A673 (cell line): ENCODE data around the gene NPC2.

Source experiments
- CTCF ChIP-seq: fragments of 300-800, 200-600 bp; sonication (generic); conservative IDR thresholded peaks from 2 replicates; pipeline ENCODE4 v1.5.1; 2017; ENCODE audit warnings: low read depth, mild to moderate bottlenecking, antibody characterized with exemption, low read length, moderate library complexity, mixed read lengths
- EZH2 ChIP-seq: fragments of 200-600 bp; sonication (generic); IDR thresholded peaks from 2 replicates; pipeline ENCODE4 v1.6.1; 2017; ENCODE audit warnings: borderline replicate concordance, low read depth, mild to moderate bottlenecking, mixed read lengths, antibody characterized with exemption, low read length; ENCODE audit not compliant: poor library complexity, severe bottlenecking

GRCh38 chr14:74468513-74468912, 24.6 kb downstream of the NPC2 start:
- TF ChIP-seq EZH2 (no peak), CTCF (no peak)
